Neuronal stem cell (in vitro differentiated cells): ENCODE results near the gene PI4KA.

ENCODE experiments used
- DNase-seq: peaks from one replicate; pipeline ENCODE4 v3.0.0-alpha.2; 2013; ENCODE audit warnings: low spot score
- H2AFZ ChIP-seq: one replicate; pipeline ENCODE4 v1.6.1; 2013; ENCODE audit warnings: mild to moderate bottlenecking, low read length, inconsistent platforms
- H2AK5ac ChIP-seq: 2 replicates; pipeline ENCODE4 v1.6.1; 2013; ENCODE audit warnings: low read depth, mild to moderate bottlenecking, inconsistent platforms, low read length, moderate library complexity, mixed read lengths
- H2BK120ac ChIP-seq: 2 replicates; pipeline ENCODE4 v1.6.1; 2013; ENCODE audit warnings: low read depth, mild to moderate bottlenecking, inconsistent platforms, low read length, moderate library complexity, mixed read lengths
- H2BK12ac ChIP-seq: one replicate; pipeline ENCODE4 v1.6.1; 2013; ENCODE audit warnings: low read length, inconsistent platforms
- H2BK15ac ChIP-seq: 2 replicates; pipeline ENCODE4 v1.6.1; 2013; ENCODE audit warnings: mild to moderate bottlenecking, low read length, inconsistent platforms, mixed read lengths
- H2BK5ac ChIP-seq: one replicate; pipeline ENCODE4 v1.6.1; 2013; ENCODE audit warnings: inconsistent platforms, mild to moderate bottlenecking, low read length, moderate library complexity
- H3K14ac ChIP-seq: one replicate; pipeline ENCODE4 v1.6.1; 2013; ENCODE audit warnings: low read length, inconsistent platforms
- H3K18ac ChIP-seq: 2 replicates; pipeline ENCODE4 v1.6.1; 2013; ENCODE audit warnings: low read length, inconsistent platforms
- H3K23ac ChIP-seq: 2 replicates; pipeline ENCODE4 v1.6.1; 2013; ENCODE audit warnings: low read depth, mild to moderate bottlenecking, mixed read lengths, low read length, inconsistent platforms; ENCODE audit not compliant: poor library complexity
- H3K27ac ChIP-seq: replicated peaks from 3 replicates; pipeline ENCODE4 v1.5.1; 2013; ENCODE audit warnings: low read length, inconsistent platforms
- H3K27me3 ChIP-seq, 3 experiments: 2 replicates each; pipeline ENCODE4 v1.6.1; 2013; ENCODE audit warnings: low read length in 3 of 3, mild to moderate bottlenecking in 2 of 3, inconsistent platforms in 1 of 3, low read depth in 1 of 3, mixed read lengths in 1 of 3, moderate library complexity in 1 of 3; ENCODE audit not compliant: control insufficient read depth in 3 of 3, insufficient read depth in 3 of 3
- H3K36me3 ChIP-seq, 2 donors: replicated peaks in 1 of 2; 2 replicates each; pipeline ENCODE4 v1.6.1; 2013; ENCODE audit warnings: low read length in 2 of 2; ENCODE audit not compliant: control insufficient read depth in 2 of 2, insufficient read depth in 2 of 2
- H3K4ac ChIP-seq: 2 replicates; pipeline ENCODE4 v1.6.1; 2013; ENCODE audit warnings: inconsistent platforms, mild to moderate bottlenecking, low read length, moderate library complexity
- H3K4me1 ChIP-seq, 2 donors: 1 replicate in 1 of 2; 2 replicates in 1 of 2; pipeline ENCODE4 v1.6.1; 2013; ENCODE audit warnings: low read length in 2 of 2, low read depth in 1 of 2; ENCODE audit not compliant: control insufficient read depth in 2 of 2, insufficient read depth in 1 of 2
- H3K4me2 ChIP-seq: one replicate; pipeline ENCODE4 v1.6.1; 2013; ENCODE audit warnings: mild to moderate bottlenecking, low read length, inconsistent platforms; ENCODE audit not compliant: insufficient read depth, poor library complexity, severe bottlenecking
- H3K4me3 ChIP-seq, 2 donors: 2 replicates each; pipeline ENCODE4 v1.5.1; 2013; ENCODE audit warnings: low read length in 2 of 2, mild to moderate bottlenecking in 2 of 2, inconsistent platforms in 1 of 2, moderate library complexity in 1 of 2
- H3K79me1 ChIP-seq: one replicate; pipeline ENCODE4 v1.6.1; 2013; ENCODE audit warnings: low read depth, mild to moderate bottlenecking, inconsistent platforms, low read length, moderate library complexity
- H3K9ac ChIP-seq: one replicate; pipeline ENCODE4 v1.6.1; 2013; ENCODE audit warnings: mild to moderate bottlenecking, low read depth, low read length, inconsistent platforms; ENCODE audit not compliant: poor library complexity
- H3K9me3 ChIP-seq, 2 donors: replicated peaks in 1 of 2; 2 replicates each; pipeline versions ENCODE3 to v1.6.1; 2013; ENCODE audit warnings: low read length in 2 of 2, mild to moderate bottlenecking in 2 of 2, inconsistent platforms in 1 of 2, low read depth in 1 of 2, mixed read lengths in 1 of 2, moderate library complexity in 1 of 2; ENCODE audit not compliant: control insufficient read depth in 2 of 2, insufficient read depth in 1 of 2
- H4K8ac ChIP-seq: one replicate; pipeline ENCODE4 v1.6.1; 2013; ENCODE audit warnings: low read depth, mild to moderate bottlenecking, inconsistent platforms, low read length, moderate library complexity
- H4K91ac ChIP-seq: one replicate; pipeline ENCODE4 v1.6.1; 2013; ENCODE audit warnings: low read length, low read depth, mild to moderate bottlenecking, inconsistent platforms; ENCODE audit not compliant: poor library complexity
- WGBS, 2 donors: extraction: QIAGEN DNeasy Blood & Tissue Kit; methylation state at CpG; one replicate each; pipeline ENCODE4 v1.1.7; 2013; ENCODE audit warnings: missing lambda C conversion rate in 2 of 2, mixed read lengths in 1 of 2; ENCODE audit not compliant: insufficient read length in 2 of 2, insufficient replicate concordance in 1 of 2; ENCODE audit errors: extremely low coverage in 2 of 2; 5-methylcytosine and 5-hydroxymethylcytosine counted together

PI4KA gene

GRCh38 chr22:20889904-20890540, 31.4 kb upstream of the PI4KA start:
- Histone ChIP-seq H3K14ac (no peak overlapping the region), H2BK5ac (no peak overlapping the region), H3K4me1 (peaks cover 0 to 3% of the 10 kb centered on the region in 2 donors), H3K36me3 (peaks cover 11 to 32% of the 10 kb centered on the region in 2 donors), H4K8ac (no peak overlapping the region), H3K4ac (no peak overlapping the region), H2AFZ (no peak overlapping the region), H3K79me1 (no peaks in the 10 kb centered on the region), H2BK12ac (no peak overlapping the region), H3K27me3 (no peaks in the 10 kb centered on the region), H3K4me3 (no peak overlapping the region), H3K4me2 (no peak overlapping the region), H4K91ac (no peak overlapping the region), H2AK5ac (no peak overlapping the region), H3K23ac (no peak overlapping the region), H2BK120ac (no peak overlapping the region), H3K18ac (no peak overlapping the region), H3K9ac (no peak overlapping the region), H2BK15ac (no peak overlapping the region), H3K27ac (no peak overlapping the region), H3K9me3 (no peaks in the 10 kb centered on the region)
- DNase-seq: no peak
- no CpG with 5 or more reads among the region's 13 CpGs for WGBS, 2 donors

GRCh38 chr22:20889025-20889704, 30.6 kb upstream of the PI4KA start:
- no peak overlapping the region for H3K9ac ChIP-seq

DNA sequence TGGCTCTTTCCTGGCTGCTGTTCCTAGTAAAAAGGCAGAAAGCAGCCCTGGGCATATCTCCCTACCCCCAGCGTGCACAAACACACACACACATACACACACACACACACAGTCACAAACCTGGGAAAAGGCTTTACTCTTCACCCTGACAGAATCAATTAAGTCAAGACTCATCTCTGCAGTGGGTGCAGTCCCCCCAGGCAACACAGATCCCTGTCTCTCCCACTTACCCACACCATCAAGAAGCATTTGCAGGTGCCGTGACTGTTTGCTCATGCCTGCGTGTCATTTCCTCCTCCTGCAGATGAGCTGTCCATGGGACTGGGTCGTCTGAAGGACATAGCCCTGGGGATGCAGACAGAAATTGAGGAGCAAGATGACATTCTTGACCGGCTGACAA, 28.8 kb upstream of the PI4KA start:
- Histone ChIP-seq H3K4me1 (peaks cover 0 to 3% of the 10 kb centered on the region in 2 donors), H3K9ac (no peak overlapping the region), H2BK15ac (no peak overlapping the region), H3K27me3 (no peaks in the 10 kb centered on the region), H2BK5ac (no peak overlapping the region), H4K91ac (no peak overlapping the region), H2AFZ (no peak overlapping the region), H3K4ac (no peak overlapping the region), H2BK12ac (no peak overlapping the region), H3K18ac (no peak overlapping the region), H4K8ac (no peak overlapping the region), H2BK120ac (no peak overlapping the region), H3K4me2 (no peak overlapping the region), H2AK5ac (no peak overlapping the region), H3K14ac (peak overlapping the region; percentile 25), H3K4me3 (no peak overlapping the region), H3K9me3 (no peaks in the 10 kb centered on the region), H3K79me1 (no peaks in the 10 kb centered on the region), H3K27ac (no peak overlapping the region), H3K23ac (no peak overlapping the region), H3K36me3 (peaks cover 19 to 52% of the 10 kb centered on the region in 2 donors)
- no CpG with 5 or more reads among the region's 5 CpGs for WGBS, 2 donors
- no peak for DNase-seq

More at GRCh38 chr22:20889025-20889704, 30.6 kb upstream of the PI4KA start:
- H2AFZ ChIP-seq: no peak overlapping the region
- H3K27ac ChIP-seq: no peak overlapping the region
- no peak for DNase-seq
- H3K4ac ChIP-seq: no peak overlapping the region
- H2BK5ac ChIP-seq: no peak overlapping the region
- H3K4me3 ChIP-seq: no peak overlapping the region
- H3K36me3 ChIP-seq: peaks cover 11 to 37% of the 10 kb centered on the region in 2 donors
- H3K79me1 ChIP-seq: no peaks in the 10 kb centered on the region
- no peak overlapping the region for H3K18ac ChIP-seq
- no peak overlapping the region for H2BK12ac ChIP-seq
- no peak overlapping the region for H2AK5ac ChIP-seq
- peaks cover 0 to 3% of the 10 kb centered on the region in 2 donors for H3K4me1 ChIP-seq
- H3K9me3 ChIP-seq: no peaks in the 10 kb centered on the region
- WGBS, 2 donors: no CpG with 5 or more reads among the region's 6 CpGs
- no peak overlapping the region for H3K23ac ChIP-seq
- H4K91ac ChIP-seq: no peak overlapping the region
- H4K8ac ChIP-seq: no peak overlapping the region
- no peak overlapping the region for H2BK15ac ChIP-seq
- no peak overlapping the region for H2BK120ac ChIP-seq
- no peaks in the 10 kb centered on the region for H3K27me3 ChIP-seq
- no peak overlapping the region for H3K4me2 ChIP-seq
- H3K14ac ChIP-seq: no peak overlapping the region

GRCh38 chr22:20885557-20886323, 27.1 kb upstream of the PI4KA start:
- Histone ChIP-seq H2BK5ac (no peak overlapping the region), H4K91ac (no peak overlapping the region), H3K18ac (no peak overlapping the region), H3K27ac (no peak overlapping the region), H3K23ac (peak overlapping the region; percentile 61), H3K4me1 (peaks cover 0 to 3% of the 10 kb centered on the region in 2 donors), H3K4me2 (no peak overlapping the region), H3K14ac (no peak overlapping the region), H4K8ac (peak overlapping the region; percentile 58), H2AK5ac (no peak overlapping the region), H2AFZ (peak overlapping the region; percentile 45), H2BK15ac (no peak overlapping the region), H3K4ac (no peak overlapping the region), H2BK120ac (no peak overlapping the region), H2BK12ac (no peak overlapping the region), H3K9ac (no peak overlapping the region), H3K4me3 (no peak overlapping the region), H3K9me3 (no peaks in the 10 kb centered on the region), H3K27me3 (no peaks in the 10 kb centered on the region), H3K36me3 (peaks cover 22 to 68% of the 10 kb centered on the region in 2 donors), H3K79me1 (no peaks in the 10 kb centered on the region)
- DNase-seq: peak; percentile 54
- WGBS, 2 donors: no CpG with 5 or more reads among the region's 10 CpGs
